ENCODE measurements around the gene MAVS.

Gene MAVS

DNA sequence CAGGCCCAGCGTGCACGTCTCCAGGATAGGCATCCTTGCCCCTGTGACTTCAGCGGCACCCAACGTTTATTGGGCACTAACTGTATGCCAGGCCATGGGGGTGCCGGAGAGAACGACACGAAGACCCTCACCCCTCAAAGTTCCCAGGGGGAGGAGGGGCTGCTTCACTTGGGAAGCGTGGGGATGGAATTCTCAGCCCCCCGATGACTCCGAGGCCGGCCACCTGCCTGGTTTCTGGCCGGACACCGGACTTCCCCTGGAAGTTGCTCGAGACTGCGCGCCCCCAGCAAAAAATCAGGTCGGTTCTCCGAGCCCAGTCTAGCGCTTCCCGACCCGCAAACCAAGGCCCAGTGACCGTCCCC lies 275 bp upstream of the MAVS start:
- Histone ChIP-seq H3K4me2 (ENCODE audit: low read depth, low read length) (peak overlapping the region; percentile 98), H3K9ac (ENCODE audit: low read length) (peak overlapping the region; percentile 94), H3K4me3 (ENCODE audit: low read length) (peak overlapping the region; percentile 99), H3K27me3 (replicated peaks; ENCODE audit: insufficient read depth, low read length) (no peaks in the 10 kb centered on the region), H2AFZ (ENCODE audit: low read length) (peak overlapping the region; percentile 87), H3K79me2 (ENCODE audit: low read length) (peaks cover 32% of the 10 kb centered on the region), H3F3A (ENCODE audit: insufficient read depth, low read length) (peaks cover 4% of the 10 kb centered on the region; the same call in 1 of the 2 replicates), H3K36me3 (replicated peaks; ENCODE audit: insufficient read depth, low read length) (no peaks in the 10 kb centered on the region), H3K9me2 (replicated peaks; ENCODE audit: insufficient read depth, low read length) (no peaks in the 10 kb centered on the region), H3K4me1 (ENCODE audit: low read length) (peaks cover 9% of the 10 kb centered on the region), H3K27ac (ENCODE audit: low read length) (no peak overlapping the region), H4K20me1 (ENCODE audit: insufficient read depth, low read length) (no peaks in the 10 kb centered on the region), H3K9me3 (replicated peaks; ENCODE audit: insufficient read depth, low read length) (no peaks in the 10 kb centered on the region)
- no peak for DNase-seq
- TF ChIP-seq EZH2 (optimal IDR thresholded peaks at IDR 0.05; ENCODE audit: low read depth, low read length) (no peak), EZH2phosphoT487 (IDR thresholded peaks at IDR 0.05; ENCODE audit: low read length) (no peak)
- TF ChIP-seq, protein P1, sequence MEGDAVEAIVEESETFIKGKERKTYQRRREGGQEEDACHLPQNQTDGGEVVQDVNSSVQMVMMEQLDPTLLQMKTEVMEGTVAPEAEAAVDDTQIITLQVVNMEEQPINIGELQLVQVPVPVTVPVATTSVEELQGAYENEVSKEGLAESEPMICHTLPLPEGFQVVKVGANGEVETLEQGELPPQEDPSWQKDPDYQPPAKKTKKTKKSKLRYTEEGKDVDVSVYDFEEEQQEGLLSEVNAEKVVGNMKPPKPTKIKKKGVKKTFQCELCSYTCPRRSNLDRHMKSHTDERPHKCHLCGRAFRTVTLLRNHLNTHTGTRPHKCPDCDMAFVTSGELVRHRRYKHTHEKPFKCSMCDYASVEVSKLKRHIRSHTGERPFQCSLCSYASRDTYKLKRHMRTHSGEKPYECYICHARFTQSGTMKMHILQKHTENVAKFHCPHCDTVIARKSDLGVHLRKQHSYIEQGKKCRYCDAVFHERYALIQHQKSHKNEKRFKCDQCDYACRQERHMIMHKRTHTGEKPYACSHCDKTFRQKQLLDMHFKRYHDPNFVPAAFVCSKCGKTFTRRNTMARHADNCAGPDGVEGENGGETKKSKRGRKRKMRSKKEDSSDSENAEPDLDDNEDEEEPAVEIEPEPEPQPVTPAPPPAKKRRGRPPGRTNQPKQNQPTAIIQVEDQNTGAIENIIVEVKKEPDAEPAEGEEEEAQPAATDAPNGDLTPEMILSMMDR (IDR thresholded peaks at IDR 0.05; ENCODE audit: low read length): no peak

DNA sequence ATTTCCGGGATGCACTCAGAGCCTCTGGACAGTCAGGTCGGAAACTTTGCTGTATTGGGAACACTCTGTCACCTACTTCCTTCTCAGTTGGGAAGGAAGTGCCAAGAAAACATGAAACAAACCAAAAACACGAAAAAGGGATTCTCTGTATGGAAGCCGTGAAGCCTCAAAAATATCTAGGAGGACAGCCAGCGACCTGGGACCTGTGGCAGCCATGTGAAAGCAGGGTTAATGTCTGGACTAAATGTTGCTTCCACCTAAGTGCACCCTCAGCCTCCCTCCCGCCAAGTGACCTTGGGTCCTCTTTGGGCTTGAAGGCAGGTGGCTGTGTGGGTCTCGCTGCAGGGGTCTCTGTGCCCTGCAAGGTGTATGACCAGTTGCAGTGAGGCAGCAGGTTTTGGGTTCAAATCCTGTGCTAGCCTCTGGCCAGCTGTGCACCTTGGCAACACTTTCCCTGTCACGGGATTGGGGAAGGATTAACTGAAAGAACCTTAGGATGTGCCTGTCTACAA lies 851 bp downstream of the MAVS start:
- Histone ChIP-seq H3K36me3 (replicated peaks; ENCODE audit: insufficient read depth, low read length) (no peaks in the 10 kb centered on the region), H3F3A (ENCODE audit: insufficient read depth, low read length) (peaks cover 4% of the 10 kb centered on the region; the same call in 1 of the 2 replicates), H3K9me3 (replicated peaks; ENCODE audit: insufficient read depth, low read length) (no peaks in the 10 kb centered on the region), H2AFZ (ENCODE audit: low read length) (peak overlapping the region; percentile 87), H3K4me1 (ENCODE audit: low read length) (peaks cover 9% of the 10 kb centered on the region), H3K9ac (ENCODE audit: low read length) (peak overlapping the region; percentile 94), H3K4me3 (ENCODE audit: low read length) (peak overlapping the region; percentile 99), H3K27ac (ENCODE audit: low read length) (peak overlapping the region; percentile 33; the same call in 1 of the 2 replicates), H3K27me3 (replicated peaks; ENCODE audit: insufficient read depth, low read length) (no peaks in the 10 kb centered on the region), H3K4me2 (ENCODE audit: low read depth, low read length) (peak overlapping the region; percentile 79), H4K20me1 (ENCODE audit: insufficient read depth, low read length) (no peaks in the 10 kb centered on the region), H3K79me2 (ENCODE audit: low read length) (peaks cover 32% of the 10 kb centered on the region), H3K9me2 (replicated peaks; ENCODE audit: insufficient read depth, low read length) (no peaks in the 10 kb centered on the region)
- TF ChIP-seq, protein P1 (IDR thresholded peaks at IDR 0.05; ENCODE audit: low read length): no peak
- TF ChIP-seq EZH2phosphoT487 (IDR thresholded peaks at IDR 0.05; ENCODE audit: low read length) (no peak), EZH2 (optimal IDR thresholded peaks at IDR 0.05; ENCODE audit: low read depth, low read length) (no peak)
- DNase-seq: no peak

DNA sequence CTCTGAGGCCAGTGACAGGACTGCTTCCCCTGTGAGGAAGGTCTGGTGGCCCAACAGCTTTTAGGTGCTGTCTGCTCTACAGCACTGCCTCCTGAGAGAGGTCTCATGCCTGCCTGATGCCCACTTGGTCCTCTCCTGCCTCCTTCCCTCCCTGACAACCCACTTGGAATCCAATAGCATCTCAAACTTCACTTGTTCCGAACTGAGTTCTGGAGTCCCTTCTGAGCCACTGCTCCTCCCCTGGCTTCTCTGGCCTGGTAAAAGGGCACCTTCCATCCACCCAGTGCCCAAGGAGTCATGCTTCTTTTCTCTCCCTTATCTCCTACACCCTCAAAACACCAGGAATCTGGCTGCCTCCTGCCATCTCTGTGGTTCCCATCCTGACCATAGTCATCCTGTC lies 1.9 kb downstream of the MAVS start:
- peaks cover 4% of the 10 kb centered on the region; the same call in 1 of the 2 replicates for H3F3A ChIP-seq (ENCODE audit: insufficient read depth, low read length)
- TF ChIP-seq EZH2phosphoT487 (IDR thresholded peaks at IDR 0.05; ENCODE audit: low read length) (no peak), EZH2 (optimal IDR thresholded peaks at IDR 0.05; ENCODE audit: low read depth, low read length) (no peak)
- DNase-seq: no peak
- no peaks in the 10 kb centered on the region for H3K27me3 ChIP-seq (replicated peaks; ENCODE audit: insufficient read depth, low read length)
- no peak overlapping the region for H2AFZ ChIP-seq (ENCODE audit: low read length)
- H3K9me3 ChIP-seq (replicated peaks; ENCODE audit: insufficient read depth, low read length): no peaks in the 10 kb centered on the region
- H3K9me2 ChIP-seq (replicated peaks; ENCODE audit: insufficient read depth, low read length): no peaks in the 10 kb centered on the region
- no peak overlapping the region for H3K9ac ChIP-seq (ENCODE audit: low read length)
- H4K20me1 ChIP-seq (ENCODE audit: insufficient read depth, low read length): no peaks in the 10 kb centered on the region
- H3K4me1 ChIP-seq (ENCODE audit: low read length): peaks cover 9% of the 10 kb centered on the region
- H3K79me2 ChIP-seq (ENCODE audit: low read length): peaks cover 32% of the 10 kb centered on the region
- H3K4me2 ChIP-seq (ENCODE audit: low read depth, low read length): no peak overlapping the region
- no peak overlapping the region for H3K27ac ChIP-seq (ENCODE audit: low read length)
- H3K4me3 ChIP-seq (ENCODE audit: low read length): no peak overlapping the region
- no peaks in the 10 kb centered on the region for H3K36me3 ChIP-seq (replicated peaks; ENCODE audit: insufficient read depth, low read length)

DNA sequence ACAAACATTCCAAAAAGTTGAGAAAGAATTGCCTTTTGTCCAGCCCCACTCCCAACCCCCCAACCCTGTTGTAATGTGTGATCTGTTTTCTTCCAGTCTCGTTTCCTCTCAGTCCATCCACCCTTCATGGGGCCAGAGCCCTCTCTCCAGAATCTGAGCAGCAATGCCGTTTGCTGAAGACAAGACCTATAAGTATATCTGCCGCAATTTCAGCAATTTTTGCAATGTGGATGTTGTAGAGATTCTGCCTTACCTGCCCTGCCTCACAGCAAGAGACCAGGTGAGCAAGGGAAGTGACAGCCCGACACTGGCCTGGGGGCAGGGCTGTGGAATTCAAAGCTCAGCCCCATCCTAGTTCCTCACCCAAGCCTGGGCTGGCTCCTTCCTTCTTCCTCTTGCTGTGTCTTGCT lies 7.8 kb downstream of the MAVS start:
- Histone ChIP-seq H3K4me2 (ENCODE audit: low read depth, low read length) (no peak overlapping the region), H3K79me2 (ENCODE audit: low read length) (peaks cover 12% of the 10 kb centered on the region)

More for the DNA sequence above, 7.8 kb downstream of the MAVS start:
- H3K9me3 ChIP-seq (replicated peaks; ENCODE audit: insufficient read depth, low read length): no peaks in the 10 kb centered on the region
- DNase-seq: no peak
- H3K27me3 ChIP-seq (replicated peaks; ENCODE audit: insufficient read depth, low read length): no peaks in the 10 kb centered on the region
- H2AFZ ChIP-seq (ENCODE audit: low read length): no peak overlapping the region
- H3F3A ChIP-seq (ENCODE audit: insufficient read depth, low read length): no peaks in the 10 kb centered on the region; the same call in 1 of the 2 replicates
- TF ChIP-seq EZH2phosphoT487 (IDR thresholded peaks at IDR 0.05; ENCODE audit: low read length) (no peak), EZH2 (optimal IDR thresholded peaks at IDR 0.05; ENCODE audit: low read depth, low read length) (no peak)
- TF ChIP-seq, protein P1 (IDR thresholded peaks at IDR 0.05; ENCODE audit: low read length): no peak
- H3K27ac ChIP-seq (ENCODE audit: low read length): no peak overlapping the region
- no peak overlapping the region for H3K9ac ChIP-seq (ENCODE audit: low read length)
- no peak overlapping the region for H3K4me3 ChIP-seq (ENCODE audit: low read length)
- no peaks in the 10 kb centered on the region for H3K9me2 ChIP-seq (replicated peaks; ENCODE audit: insufficient read depth, low read length)
- H4K20me1 ChIP-seq (ENCODE audit: insufficient read depth, low read length): no peaks in the 10 kb centered on the region
- no peaks in the 10 kb centered on the region for H3K4me1 ChIP-seq (ENCODE audit: low read length)
- H3K36me3 ChIP-seq (replicated peaks; ENCODE audit: insufficient read depth, low read length): no peaks in the 10 kb centered on the region; the same call in 1 of the 2 replicates
